ENCODE data around the gene CACNA1S.

Gene CACNA1S

DNA sequence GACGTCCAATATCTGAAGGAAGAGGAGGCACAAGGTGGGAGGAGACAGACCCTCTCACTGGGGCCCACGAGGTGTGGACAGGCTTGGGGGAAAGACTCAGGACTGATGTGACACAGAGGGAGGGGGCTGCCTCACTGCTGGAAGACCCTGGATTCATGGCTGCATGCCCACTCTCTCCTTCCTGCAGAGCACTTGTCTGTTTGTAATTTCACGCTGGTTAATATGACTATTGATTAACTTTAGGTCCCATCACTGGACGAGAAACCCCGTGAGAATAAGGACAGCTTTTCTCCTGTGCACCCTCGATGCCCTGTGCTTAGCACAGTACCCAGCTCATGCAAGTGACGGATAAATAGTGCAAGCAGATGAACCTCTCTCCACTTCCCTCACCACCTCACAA, 35.1 kb downstream of the CACNA1S start:
- H3K9me3 ChIP-seq (ENCODE audit: insufficient read depth, low read length), result no peaks in the 10 kb centered on the region
- H3K4me2 ChIP-seq (ENCODE audit: low read length), result no peak overlapping the region
- peaks cover 6% of the 10 kb centered on the region; the same call in 1 of the 2 replicates for H3K27me3 ChIP-seq (ENCODE audit: low read depth, low read length)
- no peak overlapping the region for H2AFZ ChIP-seq (ENCODE audit: low read depth, low read length)
- no peak overlapping the region for H3K4me3 ChIP-seq (ENCODE audit: low read length)
- H3K9ac ChIP-seq (ENCODE audit: low read length), result no peak overlapping the region
- no peak overlapping the region for H3K27ac ChIP-seq (ENCODE audit: low read length)
- no peaks in the 10 kb centered on the region for H3K36me3 ChIP-seq (replicated peaks; ENCODE audit: low read depth, low read length)
- no peaks in the 10 kb centered on the region for H3K79me2 ChIP-seq (ENCODE audit: low read length)
- no peaks in the 10 kb centered on the region for H3K4me1 ChIP-seq (ENCODE audit: low read length)
- no peaks in the 10 kb centered on the region for H4K20me1 ChIP-seq (ENCODE audit: insufficient read depth, low read length)
- TF ChIP-seq, protein P1, sequence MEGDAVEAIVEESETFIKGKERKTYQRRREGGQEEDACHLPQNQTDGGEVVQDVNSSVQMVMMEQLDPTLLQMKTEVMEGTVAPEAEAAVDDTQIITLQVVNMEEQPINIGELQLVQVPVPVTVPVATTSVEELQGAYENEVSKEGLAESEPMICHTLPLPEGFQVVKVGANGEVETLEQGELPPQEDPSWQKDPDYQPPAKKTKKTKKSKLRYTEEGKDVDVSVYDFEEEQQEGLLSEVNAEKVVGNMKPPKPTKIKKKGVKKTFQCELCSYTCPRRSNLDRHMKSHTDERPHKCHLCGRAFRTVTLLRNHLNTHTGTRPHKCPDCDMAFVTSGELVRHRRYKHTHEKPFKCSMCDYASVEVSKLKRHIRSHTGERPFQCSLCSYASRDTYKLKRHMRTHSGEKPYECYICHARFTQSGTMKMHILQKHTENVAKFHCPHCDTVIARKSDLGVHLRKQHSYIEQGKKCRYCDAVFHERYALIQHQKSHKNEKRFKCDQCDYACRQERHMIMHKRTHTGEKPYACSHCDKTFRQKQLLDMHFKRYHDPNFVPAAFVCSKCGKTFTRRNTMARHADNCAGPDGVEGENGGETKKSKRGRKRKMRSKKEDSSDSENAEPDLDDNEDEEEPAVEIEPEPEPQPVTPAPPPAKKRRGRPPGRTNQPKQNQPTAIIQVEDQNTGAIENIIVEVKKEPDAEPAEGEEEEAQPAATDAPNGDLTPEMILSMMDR (IDR thresholded peaks at IDR 0.05; ENCODE audit: low read depth, low read length), result no peak
- no peak for TF ChIP-seq EZH2phosphoT487 (IDR thresholded peaks at IDR 0.05; ENCODE audit: low read depth)

DNA sequence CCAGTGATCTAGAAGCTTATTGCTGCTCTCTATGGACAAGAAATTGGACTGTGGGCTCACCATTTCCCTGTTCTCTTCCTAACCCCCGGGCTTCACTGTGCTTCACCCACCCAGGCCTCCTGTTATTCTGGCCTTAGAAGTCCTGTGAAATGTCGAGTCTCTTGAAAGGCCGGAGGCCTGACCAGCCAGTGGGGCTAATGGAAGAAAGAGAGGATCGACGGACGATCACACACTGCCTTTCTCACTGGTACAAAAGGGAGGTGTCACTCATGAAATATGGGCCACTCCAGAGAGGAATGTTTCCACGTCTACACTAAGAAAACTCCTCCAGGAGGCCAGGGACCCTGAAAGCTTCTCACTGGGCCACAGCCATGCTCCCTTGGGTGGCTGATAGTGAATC, 36.1 kb downstream of the CACNA1S start:
- Histone ChIP-seq H3K79me2 (ENCODE audit: low read length) (no peaks in the 10 kb centered on the region), H2AFZ (ENCODE audit: low read depth, low read length) (no peak overlapping the region), H3K9me3 (ENCODE audit: insufficient read depth, low read length) (no peaks in the 10 kb centered on the region), H3K36me3 (replicated peaks; ENCODE audit: low read depth, low read length) (no peaks in the 10 kb centered on the region), H3K4me1 (ENCODE audit: low read length) (peaks cover 4% of the 10 kb centered on the region; the same call in 1 of the 2 replicates), H3K4me3 (ENCODE audit: low read length) (no peak overlapping the region), H3K9ac (ENCODE audit: low read length) (no peak overlapping the region), H3K27ac (ENCODE audit: low read length) (no peak overlapping the region), H4K20me1 (ENCODE audit: insufficient read depth, low read length) (no peaks in the 10 kb centered on the region), H3K4me2 (ENCODE audit: low read length) (no peak overlapping the region), H3K27me3 (ENCODE audit: low read depth, low read length) (peaks cover 16% of the 10 kb centered on the region)
- TF ChIP-seq, protein P1 (IDR thresholded peaks at IDR 0.05; ENCODE audit: low read depth, low read length), result no peak
- no peak for TF ChIP-seq EZH2phosphoT487 (IDR thresholded peaks at IDR 0.05; ENCODE audit: low read depth)

DNA sequence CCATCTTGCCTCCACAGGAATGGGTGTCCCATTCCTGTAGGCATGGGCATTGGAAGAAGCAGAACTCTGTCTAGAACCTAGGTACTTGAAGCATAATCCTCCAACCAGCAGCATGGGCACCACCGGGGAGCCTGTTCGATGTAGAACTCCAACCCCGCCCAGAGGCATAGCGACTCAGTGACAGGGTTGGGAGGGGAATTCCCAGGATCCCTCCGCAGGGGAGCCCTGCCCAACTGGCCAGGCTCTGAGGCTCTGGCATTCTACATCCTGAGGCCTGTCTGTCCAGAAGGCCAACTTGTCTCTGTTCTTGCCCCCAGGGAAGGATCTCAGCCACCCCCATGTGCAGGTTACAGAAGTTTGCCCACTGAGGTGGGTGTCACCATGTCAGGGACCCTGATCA, 38.2 kb downstream of the CACNA1S start:
- no peak for TF ChIP-seq EZH2phosphoT487 (IDR thresholded peaks at IDR 0.05; ENCODE audit: low read depth)
- TF ChIP-seq, protein P1 (IDR thresholded peaks at IDR 0.05; ENCODE audit: low read depth, low read length), result no peak
- no peak overlapping the region for H3K27ac ChIP-seq (ENCODE audit: low read length)
- H4K20me1 ChIP-seq (ENCODE audit: insufficient read depth, low read length), result no peaks in the 10 kb centered on the region
- peaks cover 36% of the 10 kb centered on the region for H3K27me3 ChIP-seq (ENCODE audit: low read depth, low read length)
- no peak overlapping the region for H3K9ac ChIP-seq (ENCODE audit: low read length)
- no peak overlapping the region for H3K4me3 ChIP-seq (ENCODE audit: low read length)
- H3K4me2 ChIP-seq (ENCODE audit: low read length), result no peak overlapping the region
- peaks cover 7% of the 10 kb centered on the region; the same call in 1 of the 2 replicates for H3K4me1 ChIP-seq (ENCODE audit: low read length)
- no peaks in the 10 kb centered on the region for H3K79me2 ChIP-seq (ENCODE audit: low read length)
- H3K9me3 ChIP-seq (ENCODE audit: insufficient read depth, low read length), result no peaks in the 10 kb centered on the region
- no peak overlapping the region for H2AFZ ChIP-seq (ENCODE audit: low read depth, low read length)
- H3K36me3 ChIP-seq (replicated peaks; ENCODE audit: low read depth, low read length), result no peaks in the 10 kb centered on the region

DNA sequence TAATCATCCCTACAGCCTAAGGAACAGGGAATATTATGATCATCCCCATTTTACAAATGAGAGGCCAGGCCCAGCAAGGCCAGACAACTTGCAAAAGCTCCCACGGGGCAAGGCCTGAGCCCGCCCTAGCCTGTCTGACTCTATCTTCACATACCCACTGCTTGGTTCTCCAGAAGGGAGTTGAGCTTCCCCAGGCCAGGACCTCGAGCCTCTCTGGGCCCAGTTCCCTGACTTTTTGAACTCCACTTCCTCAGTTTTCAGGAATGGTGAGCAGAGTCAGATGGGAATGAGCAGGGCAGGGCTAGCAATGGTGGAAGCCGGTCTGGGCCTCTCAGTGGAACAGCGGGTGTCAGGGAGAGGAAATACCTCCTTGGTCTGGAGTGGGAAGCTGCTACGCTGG, 39.3 kb downstream of the CACNA1S start:
- Histone ChIP-seq H2AFZ (ENCODE audit: low read depth, low read length) (no peak overlapping the region), H4K20me1 (ENCODE audit: insufficient read depth, low read length) (no peaks in the 10 kb centered on the region), H3K9me3 (ENCODE audit: insufficient read depth, low read length) (no peaks in the 10 kb centered on the region), H3K27ac (ENCODE audit: low read length) (no peak overlapping the region), H3K4me1 (ENCODE audit: low read length) (peaks cover 7% of the 10 kb centered on the region; the same call in 1 of the 2 replicates), H3K27me3 (ENCODE audit: low read depth, low read length) (peaks cover 39% of the 10 kb centered on the region), H3K4me2 (ENCODE audit: low read length) (no peak overlapping the region), H3K9ac (ENCODE audit: low read length) (no peak overlapping the region), H3K4me3 (ENCODE audit: low read length) (no peak overlapping the region), H3K36me3 (replicated peaks; ENCODE audit: low read depth, low read length) (no peaks in the 10 kb centered on the region), H3K79me2 (ENCODE audit: low read length) (no peaks in the 10 kb centered on the region)
- TF ChIP-seq, protein P1 (IDR thresholded peaks at IDR 0.05; ENCODE audit: low read depth, low read length), result no peak
- TF ChIP-seq EZH2phosphoT487 (IDR thresholded peaks at IDR 0.05; ENCODE audit: low read depth), result no peak
